Measurements from ENCODE around the gene SELENON.
A peak's percentile ranks its signal among the peaks of the same experiment; 100 is the strongest.

Gene SELENON

GRCh38 chr1:25809929-25810328 is 9.9 kb downstream of the SELENON start:
- no peak for DNase-seq (ENCODE audit: low read depth)

DNA sequence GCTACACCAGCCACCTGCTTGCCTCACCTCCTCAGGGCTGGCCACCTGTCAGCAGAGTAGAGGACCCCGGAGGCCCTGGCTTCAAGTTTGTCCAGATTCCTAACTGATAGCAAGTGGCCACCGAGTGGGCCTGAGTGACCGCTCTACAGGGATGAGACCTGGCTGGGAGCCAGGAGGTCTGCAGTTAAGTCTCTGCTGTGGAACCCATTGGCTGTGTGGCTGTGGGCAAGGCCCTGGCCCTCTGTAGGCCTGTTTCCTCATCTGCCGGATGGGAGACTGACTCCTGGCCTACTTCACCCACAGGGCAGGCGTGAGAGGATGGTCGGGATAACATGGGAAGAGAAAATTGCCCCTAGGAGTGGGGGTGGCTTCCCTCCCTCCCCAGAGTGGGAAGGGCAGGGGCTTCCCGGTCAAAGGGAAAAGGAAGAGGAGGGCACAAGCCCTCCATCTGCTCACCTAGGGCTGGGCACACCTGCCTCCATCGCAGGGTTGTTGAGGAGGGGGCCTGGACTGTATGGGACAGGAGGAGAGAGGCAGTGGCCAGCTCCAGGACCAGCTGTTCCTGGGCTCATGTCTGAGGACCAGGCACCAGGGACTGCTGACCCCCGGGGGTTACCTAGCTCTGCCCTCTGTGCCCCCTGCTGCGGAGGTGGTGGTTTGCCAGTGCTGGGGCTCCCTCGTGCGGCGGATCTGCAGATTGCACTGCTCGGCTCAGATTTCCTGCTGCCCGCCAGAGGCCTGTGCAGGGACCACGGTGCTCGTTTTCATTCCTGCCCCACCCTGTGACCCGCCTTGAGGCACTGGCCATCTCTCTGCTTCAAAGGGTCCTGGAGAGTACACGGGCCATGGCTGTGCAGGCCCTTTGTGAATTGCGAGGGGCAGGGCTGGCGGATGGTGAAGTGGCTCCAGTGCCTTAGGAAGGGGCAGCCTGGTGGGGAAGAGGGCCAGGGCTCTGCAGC is 10.6 kb downstream of the SELENON start:
- DNase-seq (ENCODE audit: low read depth), result no peak

- DNase-seq (ENCODE audit: low read depth), result no peak
Observed at GRCh38 chr1:25811384-25812082, 11.5 kb downstream of the SELENON start.

- DNase-seq (ENCODE audit: low read depth), result no peak
Observed at GRCh38 chr1:25813071-25813733, 13.2 kb downstream of the SELENON start.

DNA sequence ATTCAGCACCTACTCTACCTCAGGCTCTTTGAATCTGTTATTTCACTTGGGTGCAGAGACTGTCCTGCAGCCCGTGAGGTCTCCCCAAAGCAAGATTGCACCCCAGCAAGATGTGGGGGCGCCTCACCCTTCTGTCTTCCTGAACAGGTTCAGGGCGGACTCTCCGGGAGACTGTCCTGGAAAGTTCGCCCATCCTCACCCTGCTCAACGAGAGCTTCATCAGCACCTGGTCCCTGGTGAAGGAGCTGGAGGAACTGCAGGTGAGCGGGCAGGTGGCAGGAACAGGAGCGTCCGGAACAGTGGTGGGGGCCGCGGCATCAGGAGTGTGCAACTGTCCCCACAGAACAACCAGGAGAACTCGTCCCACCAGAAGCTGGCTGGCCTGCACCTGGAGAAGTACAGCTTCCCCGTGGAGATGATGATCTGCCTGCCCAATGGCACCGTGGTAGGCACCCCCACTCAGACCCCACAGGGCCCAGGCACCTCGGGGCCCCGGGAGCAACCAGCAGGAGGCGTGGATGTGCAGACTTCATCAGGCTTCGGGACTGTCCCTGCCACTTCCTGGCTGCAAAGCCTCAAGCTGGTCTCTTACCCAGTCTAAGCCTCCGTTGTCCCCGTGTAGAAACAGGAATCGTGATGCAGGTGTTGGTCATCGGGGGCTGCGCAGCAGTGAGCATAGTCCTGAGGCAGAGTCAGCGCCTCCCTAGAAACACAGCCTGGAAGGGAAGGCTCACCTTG is 13.9 kb downstream of the SELENON start:
- DNase-seq (ENCODE audit: low read depth), result no peak

- DNase-seq (ENCODE audit: low read depth), result no peak
Observed at GRCh38 chr1:25814549-25815087, 14.6 kb downstream of the SELENON start.

- DNase-seq (ENCODE audit: low read depth), result no peak
Observed at GRCh38 chr1:25815208-25816111, 15.5 kb downstream of the SELENON start.

- no peak for DNase-seq (ENCODE audit: low read depth)
Observed at GRCh38 chr1:25816112-25816718, 16.2 kb downstream of the SELENON start.

DNA sequence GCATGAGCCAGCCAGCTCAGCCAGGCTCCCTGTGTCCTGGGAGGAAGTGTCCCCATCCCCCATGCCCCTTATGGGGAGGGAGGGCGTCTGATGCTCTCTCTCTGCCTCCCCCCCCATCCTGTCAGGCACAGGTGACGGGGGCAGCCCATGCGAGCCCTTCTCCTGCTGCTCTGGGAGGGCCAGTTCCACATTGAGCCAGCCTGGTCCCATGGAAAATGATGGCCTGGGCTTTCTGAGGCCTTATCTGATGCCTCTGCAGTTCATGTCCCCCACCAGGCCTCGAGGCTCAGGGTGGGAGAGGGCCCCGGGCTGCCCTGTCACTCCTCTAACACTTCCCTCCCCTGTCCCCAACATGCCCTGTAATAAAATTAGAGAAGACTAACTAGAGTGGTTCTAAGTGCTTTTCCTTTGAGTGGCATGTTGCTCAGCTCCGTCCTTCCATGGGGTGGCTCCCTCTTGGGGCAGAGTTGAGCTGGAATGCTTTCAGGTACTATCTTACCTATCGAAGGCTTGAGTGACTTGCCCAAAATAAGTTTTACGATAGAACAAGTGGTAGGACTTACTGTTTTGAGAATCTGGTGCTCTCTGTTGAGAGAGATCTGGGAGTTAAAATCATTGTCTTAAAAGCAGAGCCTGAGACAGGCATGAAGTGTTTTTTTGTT is 18.0 kb downstream of the SELENON start:
- no peak for DNase-seq (ENCODE audit: low read depth)

GRCh38 chr1:25818569-25818968 is 18.6 kb downstream of the SELENON start:
- DNase-seq (ENCODE audit: low read depth), result no peak

GRCh38 chr1:25819491-25820246 is 19.7 kb downstream of the SELENON start, which contains the start of gene MTFR1L:
TSS of gene MTFR1L (plus strand) at chr1:25819954. CDS start at chr1:25823105, 3,151 bp downstream.
- DNase-seq (ENCODE audit: low read depth), result peak; percentile 29

DNA sequence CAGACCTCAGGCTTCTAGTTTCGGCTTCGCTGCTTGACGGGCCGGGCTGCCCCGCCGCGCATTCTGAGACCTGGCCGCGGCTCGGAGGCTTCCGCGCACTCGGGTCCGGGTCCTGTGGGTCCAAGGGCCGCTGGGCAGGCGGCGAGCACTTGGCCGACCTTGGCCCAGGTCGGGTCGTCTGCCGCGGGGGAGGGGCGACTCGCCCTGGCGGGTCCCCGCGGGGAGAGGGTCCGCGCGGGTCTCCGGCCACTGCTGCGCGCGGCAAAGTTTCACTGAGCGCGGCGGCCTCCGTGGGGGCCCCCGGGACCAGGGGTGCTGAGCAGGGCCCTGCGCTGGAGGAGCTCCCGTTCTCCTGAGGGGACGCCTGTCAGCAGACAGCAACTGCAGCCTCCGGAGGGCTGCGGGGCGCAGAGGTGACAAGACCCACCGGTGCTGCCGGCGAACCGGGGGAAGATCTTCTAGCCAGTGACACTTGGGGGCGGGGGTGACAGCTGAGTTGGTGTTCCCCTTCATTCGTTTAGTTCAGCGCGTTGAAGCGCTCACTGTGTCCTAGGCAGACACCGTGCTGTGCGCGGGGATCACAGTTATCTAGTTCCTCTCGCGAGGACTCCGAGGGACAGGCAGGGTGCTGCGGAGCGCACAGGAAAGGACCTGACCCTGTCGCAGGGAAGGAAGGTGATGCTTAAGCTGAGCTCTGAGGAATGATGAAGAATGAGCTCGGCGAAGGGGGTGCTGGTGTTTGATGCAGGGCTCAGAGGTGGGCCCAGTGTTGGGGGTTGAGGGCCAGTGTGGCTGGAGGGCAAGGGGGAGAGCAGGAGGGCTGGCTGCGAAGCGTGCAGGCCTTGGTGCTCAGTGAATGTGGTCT is 20.5 kb downstream of the SELENON start:
- peak; percentile 29 for DNase-seq (ENCODE audit: low read depth)

- no peak for DNase-seq (ENCODE audit: low read depth)
Observed at GRCh38 chr1:25821112-25821476, 21.1 kb downstream of the SELENON start.

DNA sequence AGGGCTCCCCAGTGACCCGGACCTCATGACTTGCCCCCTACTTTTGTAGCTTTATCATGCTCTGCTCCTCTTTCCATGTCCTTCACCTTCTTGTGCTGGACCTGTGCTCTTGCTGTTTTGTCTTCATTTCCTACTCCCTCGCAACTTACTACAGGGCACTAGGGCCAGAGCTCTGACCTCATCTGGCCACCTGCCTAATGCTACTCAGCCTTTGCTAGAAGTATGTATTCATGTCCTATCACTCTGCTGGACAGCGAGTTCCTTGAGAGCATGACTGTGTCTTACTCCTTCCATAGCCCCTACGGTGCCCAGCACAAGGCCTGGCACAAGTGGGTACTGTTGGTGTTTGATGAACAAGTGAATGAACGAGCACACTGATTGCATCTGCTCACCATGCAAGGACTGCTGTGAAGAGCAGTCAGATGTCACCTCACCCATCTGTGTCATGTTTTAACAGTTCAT is 21.7 kb downstream of the SELENON start:
- DNase-seq (ENCODE audit: low read depth), result peak; percentile 33

- no peak for DNase-seq (ENCODE audit: low read depth)
Observed at GRCh38 chr1:25825605-25826004, 25.6 kb downstream of the SELENON start.

GRCh38 chr1:25826571-25826970 is 26.6 kb downstream of the SELENON start:
- DNase-seq (ENCODE audit: low read depth), result no peak

DNA sequence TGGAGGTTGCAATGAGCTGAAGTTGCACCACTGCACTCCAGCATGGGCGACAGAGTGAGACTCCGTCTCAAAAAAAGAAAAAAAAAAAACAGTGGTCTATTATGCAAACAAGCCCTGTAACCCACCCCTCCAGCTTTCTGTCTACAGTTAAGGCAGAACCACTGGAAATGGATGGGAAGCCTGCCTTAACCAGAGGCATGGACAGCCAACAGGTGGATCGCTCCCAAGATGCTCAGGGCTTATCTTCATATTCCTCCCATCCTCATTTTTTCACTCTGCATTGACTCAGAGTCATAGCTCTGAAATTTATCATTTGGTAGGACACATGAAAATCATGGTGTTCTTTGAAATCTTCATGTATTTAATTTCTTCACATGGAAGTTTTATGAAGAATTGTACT is 28.5 kb downstream of the SELENON start:
- DNase-seq (ENCODE audit: low read depth), result no peak

- no peak for DNase-seq (ENCODE audit: low read depth)
Observed at GRCh38 chr1:25829046-25829445, 29.1 kb downstream of the SELENON start.

Data from GM04503 (cell line).